Fibroblast of the aortic adventitia (primary cell): ENCODE results near the gene VANGL1. TPM values are rescaled to one million over a fixed set of nuclear protein-coding genes. Genes with fewer than 3 reads are reported as not detected.

Experiments used
- DNase-seq: peaks from one replicate; pipeline ENCODE4 v3.0.0-alpha.2; 2010; ENCODE audit warnings: low read depth
- H3K4me3 ChIP-seq: 2 replicates; pipeline ENCODE4 v1.5.1; 2011; ENCODE audit warnings: low read depth, mild to moderate bottlenecking, control low read depth, low read length, moderate library complexity
- CTCF ChIP-seq: IDR thresholded peaks from 2 replicates; pipeline ENCODE4 v1.5.1; 2011; ENCODE audit warnings: mild to moderate bottlenecking, low read length, control low read depth, inconsistent platforms; ENCODE audit not compliant: insufficient read depth
- total RNA-seq: library from RNA; depleted of rRNA; stranded (reverse); fragments of >200 nt; gene quantifications from 2 replicates; pipeline ENCODE4 v1.2.3, GENCODE V29; 2012; ENCODE audit warnings: low replicate concordance

The VANGL1 gene
- 6.0 and 14.3 TPM in 2 replicates for total RNA-seq

GRCh38 chr1:115641762-115642167 lies at the start of gene VANGL1:
TSS of gene VANGL1 (plus strand) at chr1:115641970. CDS start at chr1:115651414, 9,444 bp downstream.
- peak within 1 kb of the TSS; percentile 85 for H3K4me3 ChIP-seq
- no peak for TF ChIP-seq CTCF
- DNase-seq = peak; percentile 46

GRCh38 chr1:115592264-115592663 lies 49.5 kb upstream of the VANGL1 start:
- TF ChIP-seq CTCF = no peak
- DNase-seq = no peak
- H3K4me3 ChIP-seq = no peak overlapping the region

GRCh38 chr1:115593365-115594259 lies 48.2 kb upstream of the VANGL1 start:
- peak; percentile 47 for DNase-seq
- no peak for TF ChIP-seq CTCF
- no peak overlapping the region for H3K4me3 ChIP-seq

- no peak for DNase-seq
- no peak overlapping the region for H3K4me3 ChIP-seq
- TF ChIP-seq CTCF = no peak
Observed at GRCh38 chr1:115594600-115594999, 47.2 kb upstream of the VANGL1 start.

GRCh38 chr1:115595279-115596079 lies 46.3 kb upstream of the VANGL1 start:
- DNase-seq = peak; percentile 99
- TF ChIP-seq CTCF = peak; percentile 96
- H3K4me3 ChIP-seq = no peak overlapping the region

- DNase-seq = peak; percentile 61
- no peak for TF ChIP-seq CTCF
- no peak overlapping the region for H3K4me3 ChIP-seq
Observed at GRCh38 chr1:115596080-115596780, 45.5 kb upstream of the VANGL1 start.
